ENCODE results near the gene EIF3I.

The EIF3I gene

DNA sequence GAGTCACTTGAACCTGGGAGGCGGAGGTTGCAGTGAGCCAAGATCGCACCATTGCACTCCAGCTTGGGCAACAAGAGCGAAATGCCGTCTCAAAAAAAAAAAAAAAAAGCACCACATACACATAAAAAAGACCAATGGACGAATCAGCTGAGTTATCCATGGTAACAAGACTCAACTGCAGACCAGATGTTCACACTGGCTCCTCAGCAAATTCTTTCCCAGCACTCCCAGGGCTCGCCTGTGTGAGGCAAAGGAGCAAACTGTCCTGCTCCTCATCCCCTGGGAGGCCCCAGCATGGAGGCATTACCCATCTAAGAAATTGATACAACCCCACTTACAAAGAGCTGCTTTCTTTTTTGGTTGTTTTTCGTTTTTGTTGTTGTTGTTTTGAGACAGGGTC, 3.2 kb upstream of the EIF3I start:
- Histone ChIP-seq H3K27ac (no peak overlapping the region), H3K9ac (ENCODE audit: insufficient read length) (no peak overlapping the region), H3K4me3 (no peak overlapping the region), H3K36me3 (ENCODE audit: insufficient read depth, low read length) (peaks cover 6% of the 10 kb centered on the region), H3K9me3 (ENCODE audit: low read depth, low read length) (no peaks in the 10 kb centered on the region)
- no peak for TF ChIP-seq FOXP2 (optimal IDR thresholded peaks at IDR 0.05; ENCODE audit: control extremely low read depth, extremely low read length, insufficient read depth)
- no peak for TF ChIP-seq POLR2AphosphoS5 (IDR thresholded peaks at IDR 0.05; ENCODE audit: borderline replicate concordance, low read depth, low read length)
- no peak for TF ChIP-seq EZH2 (IDR thresholded peaks at IDR 0.05)
- no peak for DNase-seq (ENCODE audit: low read depth, low spot score)

DNA sequence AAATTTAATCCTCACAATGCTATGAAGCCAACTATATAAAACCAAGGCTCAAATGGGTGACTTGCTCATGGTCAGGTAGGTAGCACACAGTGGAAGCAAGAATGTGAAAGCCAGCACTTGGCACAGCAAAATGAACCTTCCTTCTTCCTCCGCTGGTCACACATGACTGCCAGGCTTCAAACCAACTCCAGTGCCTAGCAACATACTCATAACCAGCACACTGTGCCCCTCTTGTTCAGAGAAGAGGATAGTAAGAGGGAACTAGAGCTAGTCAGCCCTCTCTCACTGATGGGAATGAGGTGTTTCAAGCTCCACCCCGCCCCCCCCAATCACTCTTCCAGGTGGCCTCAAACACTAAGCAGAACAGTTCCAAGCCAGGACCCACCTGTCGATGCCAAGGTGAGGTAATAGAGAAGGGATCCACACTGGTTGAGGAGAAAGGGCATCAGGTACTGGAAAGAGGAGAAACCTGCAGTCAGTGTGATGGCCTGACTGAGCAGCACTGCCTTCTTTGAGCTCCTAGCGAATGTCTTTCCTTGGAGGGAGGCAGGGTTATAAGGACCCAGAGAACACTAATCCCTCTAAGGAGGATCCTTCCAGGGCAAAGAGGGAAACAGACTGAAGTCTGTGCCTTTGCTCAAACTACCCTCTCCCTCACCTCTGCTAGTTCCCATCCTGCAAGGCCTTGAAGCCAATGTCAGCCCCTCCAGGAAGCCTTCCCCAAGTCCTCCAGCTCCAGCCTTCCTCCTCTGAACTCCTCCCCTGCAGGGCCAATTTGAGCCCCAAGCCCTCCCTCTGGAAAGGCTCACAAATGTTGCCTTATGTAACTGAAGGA, 1.2 kb upstream of the EIF3I start:
- no peak for DNase-seq (ENCODE audit: low read depth, low spot score)
- TF ChIP-seq EZH2 (IDR thresholded peaks at IDR 0.05) (no peak), FOXP2 (optimal IDR thresholded peaks at IDR 0.05; ENCODE audit: control extremely low read depth, extremely low read length, insufficient read depth) (no peak), POLR2AphosphoS5 (IDR thresholded peaks at IDR 0.05; ENCODE audit: borderline replicate concordance, low read depth, low read length) (no peak)
- H3K36me3 ChIP-seq (ENCODE audit: insufficient read depth, low read length), result peaks cover 21% of the 10 kb centered on the region
- H3K27ac ChIP-seq, result 0 out of 2 replicates have a peak overlapping the region, but pooled peaks have one; percentile 36
- no peaks in the 10 kb centered on the region for H3K9me3 ChIP-seq (ENCODE audit: low read depth, low read length)
- peak overlapping the region; percentile 98 for H3K9ac ChIP-seq (ENCODE audit: insufficient read length)
- H3K4me3 ChIP-seq, result peak overlapping the region; percentile 99

DNA sequence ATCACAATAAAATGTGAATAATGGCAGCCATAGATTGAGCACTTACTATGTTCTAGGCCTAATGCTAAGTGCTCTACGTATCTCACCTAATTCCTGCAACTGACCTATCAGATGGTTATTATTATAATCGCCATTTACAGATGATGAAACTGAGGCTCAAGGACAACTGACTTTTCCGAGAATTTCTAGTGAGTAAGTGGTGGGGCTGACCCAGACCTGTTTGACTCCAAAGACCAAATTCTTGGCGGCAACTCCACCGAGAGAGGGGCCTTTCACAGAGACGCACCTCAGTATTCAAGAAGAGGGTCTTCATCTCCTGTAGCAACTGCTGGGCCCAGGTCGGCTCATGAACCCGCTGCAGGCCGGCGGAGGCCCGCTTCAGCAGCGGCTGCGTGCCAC, 627 bp upstream of the EIF3I start:
- 0 out of 2 replicates have a peak overlapping the region, but pooled peaks have one; percentile 36 for H3K27ac ChIP-seq
- peak overlapping the region; percentile 99 for H3K4me3 ChIP-seq
- peaks cover 25% of the 10 kb centered on the region for H3K36me3 ChIP-seq (ENCODE audit: insufficient read depth, low read length)

DNA sequence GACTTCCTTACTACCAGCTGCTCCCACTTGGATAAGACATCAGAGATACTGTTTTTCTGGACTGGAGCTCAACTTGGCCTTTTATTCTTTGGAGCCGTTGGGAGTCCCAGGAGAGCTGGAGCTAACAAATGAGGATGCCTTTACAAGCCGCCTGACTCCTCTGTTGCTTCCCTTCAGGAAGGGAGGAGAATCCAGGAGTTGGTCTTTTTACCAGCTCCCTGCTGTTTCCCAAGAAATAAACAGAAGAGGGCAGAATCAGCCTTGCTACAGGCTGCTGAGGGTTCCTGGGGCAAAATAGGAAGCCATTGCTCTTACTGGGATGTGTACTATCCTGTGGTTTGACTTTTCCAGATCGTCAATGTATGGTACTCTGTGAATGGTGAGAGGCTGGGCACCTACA, 1.5 kb downstream of the EIF3I start:
- Histone ChIP-seq H3K4me3 (peak overlapping the region; percentile 16; the same call in 1 of the 2 replicates), H3K27ac (no peak overlapping the region), H3K9me3 (ENCODE audit: low read depth, low read length) (no peaks in the 10 kb centered on the region), H3K36me3 (ENCODE audit: insufficient read depth, low read length) (peaks cover 40% of the 10 kb centered on the region), H3K9ac (ENCODE audit: insufficient read length) (peak overlapping the region; percentile 33)
- TF ChIP-seq POLR2AphosphoS5 (IDR thresholded peaks at IDR 0.05; ENCODE audit: borderline replicate concordance, low read depth, low read length), result no peak
- TF ChIP-seq EZH2 (IDR thresholded peaks at IDR 0.05), result no peak
- TF ChIP-seq FOXP2 (optimal IDR thresholded peaks at IDR 0.05; ENCODE audit: control extremely low read depth, extremely low read length, insufficient read depth), result no peak
- no peak for DNase-seq (ENCODE audit: low read depth, low spot score)

More for the DNA sequence above, 627 bp upstream of the EIF3I start:
- TF ChIP-seq EZH2 (IDR thresholded peaks at IDR 0.05), result no peak
- no peak for TF ChIP-seq POLR2AphosphoS5 (IDR thresholded peaks at IDR 0.05; ENCODE audit: borderline replicate concordance, low read depth, low read length)
- no peak for TF ChIP-seq FOXP2 (optimal IDR thresholded peaks at IDR 0.05; ENCODE audit: control extremely low read depth, extremely low read length, insufficient read depth)
- DNase-seq (ENCODE audit: low read depth, low spot score), result no peak
- Histone ChIP-seq H3K9me3 (ENCODE audit: low read depth, low read length) (no peaks in the 10 kb centered on the region), H3K9ac (ENCODE audit: insufficient read length) (peak overlapping the region; percentile 98)

DNA sequence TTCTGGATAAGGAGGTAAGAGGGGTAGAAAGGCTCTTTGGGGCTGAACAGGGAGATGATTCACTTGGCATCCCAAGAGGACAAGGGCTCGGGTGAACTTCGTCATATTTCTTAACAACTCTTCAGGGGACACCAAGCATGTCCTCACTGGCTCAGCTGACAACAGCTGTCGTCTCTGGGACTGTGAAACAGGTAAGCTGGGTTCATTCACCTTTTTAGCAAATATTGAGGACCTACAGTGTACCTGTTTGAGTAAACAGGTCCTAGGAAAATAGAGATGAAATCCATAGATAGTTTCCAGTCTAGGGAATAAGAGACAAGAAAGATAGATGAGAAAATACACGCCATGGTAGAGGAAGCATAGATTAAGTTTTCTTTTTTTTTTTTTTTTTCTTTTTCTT, 2.1 kb downstream of the EIF3I start:
- Histone ChIP-seq H3K27ac (no peak overlapping the region), H3K9ac (ENCODE audit: insufficient read length) (no peak overlapping the region), H3K4me3 (no peak overlapping the region), H3K9me3 (ENCODE audit: low read depth, low read length) (no peaks in the 10 kb centered on the region), H3K36me3 (ENCODE audit: insufficient read depth, low read length) (peaks cover 45% of the 10 kb centered on the region)
- TF ChIP-seq EZH2 (IDR thresholded peaks at IDR 0.05) (no peak), POLR2AphosphoS5 (IDR thresholded peaks at IDR 0.05; ENCODE audit: borderline replicate concordance, low read depth, low read length) (no peak), FOXP2 (optimal IDR thresholded peaks at IDR 0.05; ENCODE audit: control extremely low read depth, extremely low read length, insufficient read depth) (no peak)
- no peak for DNase-seq (ENCODE audit: low read depth, low spot score)

DNA sequence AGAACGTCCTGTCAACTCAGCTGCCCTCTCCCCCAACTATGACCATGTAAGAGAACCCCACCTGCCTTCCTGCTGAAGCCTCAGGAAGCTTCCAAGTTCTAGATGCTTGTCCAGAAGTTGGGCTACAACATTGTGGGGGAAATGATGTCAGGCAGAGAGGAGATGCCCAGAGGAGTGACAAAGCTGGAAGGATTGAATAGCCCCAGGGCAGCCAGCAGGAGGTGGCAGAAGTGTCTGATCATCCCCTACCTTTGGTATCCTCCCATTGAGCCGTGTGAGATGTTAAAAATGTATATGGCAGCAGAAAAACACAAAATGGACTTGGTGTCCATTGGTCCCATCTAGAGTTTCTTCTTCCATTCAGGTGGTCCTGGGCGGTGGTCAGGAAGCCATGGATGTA, 6.6 kb downstream of the EIF3I start:
- Histone ChIP-seq H3K36me3 (ENCODE audit: insufficient read depth, low read length) (peaks cover 64% of the 10 kb centered on the region), H3K27ac (no peak overlapping the region), H3K4me3 (no peak overlapping the region), H3K9me3 (ENCODE audit: low read depth, low read length) (no peaks in the 10 kb centered on the region), H3K9ac (ENCODE audit: insufficient read length) (no peak overlapping the region)
- DNase-seq (ENCODE audit: low read depth, low spot score), result no peak
- TF ChIP-seq FOXP2 (optimal IDR thresholded peaks at IDR 0.05; ENCODE audit: control extremely low read depth, extremely low read length, insufficient read depth), result no peak
- TF ChIP-seq POLR2AphosphoS5 (IDR thresholded peaks at IDR 0.05; ENCODE audit: borderline replicate concordance, low read depth, low read length), result no peak
- no peak for TF ChIP-seq EZH2 (IDR thresholded peaks at IDR 0.05)

DNA sequence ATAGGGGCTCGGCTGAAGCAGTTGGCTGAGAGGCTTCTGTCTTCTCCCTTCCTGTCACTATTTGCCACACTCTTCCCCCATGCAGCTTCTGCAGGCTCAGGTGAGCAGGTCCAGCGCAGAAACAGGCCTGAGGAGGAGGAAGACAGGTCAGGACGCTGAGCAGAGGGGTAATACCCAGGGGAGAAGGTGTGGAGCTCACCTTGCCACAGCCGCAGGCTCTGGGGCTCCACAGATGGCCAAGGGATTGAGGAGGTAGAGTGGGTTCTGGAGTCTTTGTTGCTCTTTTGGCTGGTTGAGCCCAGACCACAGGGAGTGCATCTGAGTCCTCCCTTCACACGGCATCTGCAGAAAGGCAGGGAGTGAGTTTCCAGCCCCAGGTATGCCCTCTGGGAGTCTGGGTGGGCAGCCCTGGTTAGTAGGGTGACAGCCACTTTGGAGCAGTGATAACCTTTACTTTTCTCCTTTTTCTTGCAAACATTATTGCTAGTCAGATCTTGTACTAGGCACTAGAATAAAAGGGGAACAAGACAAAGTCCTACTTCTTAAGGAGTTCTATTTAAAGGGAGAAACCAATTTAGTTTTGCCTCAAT, 9.7 kb downstream of the EIF3I start:
- Histone ChIP-seq H3K36me3 (ENCODE audit: insufficient read depth, low read length) (peaks cover 43% of the 10 kb centered on the region), H3K4me3 (no peak overlapping the region), H3K27ac (no peak overlapping the region), H3K9ac (ENCODE audit: insufficient read length) (no peak overlapping the region), H3K9me3 (ENCODE audit: low read depth, low read length) (no peaks in the 10 kb centered on the region)
- no peak for DNase-seq (ENCODE audit: low read depth, low spot score)
- TF ChIP-seq FOXP2 (optimal IDR thresholded peaks at IDR 0.05; ENCODE audit: control extremely low read depth, extremely low read length, insufficient read depth) (no peak), EZH2 (IDR thresholded peaks at IDR 0.05) (no peak), POLR2AphosphoS5 (IDR thresholded peaks at IDR 0.05; ENCODE audit: borderline replicate concordance, low read depth, low read length) (no peak)

DNA sequence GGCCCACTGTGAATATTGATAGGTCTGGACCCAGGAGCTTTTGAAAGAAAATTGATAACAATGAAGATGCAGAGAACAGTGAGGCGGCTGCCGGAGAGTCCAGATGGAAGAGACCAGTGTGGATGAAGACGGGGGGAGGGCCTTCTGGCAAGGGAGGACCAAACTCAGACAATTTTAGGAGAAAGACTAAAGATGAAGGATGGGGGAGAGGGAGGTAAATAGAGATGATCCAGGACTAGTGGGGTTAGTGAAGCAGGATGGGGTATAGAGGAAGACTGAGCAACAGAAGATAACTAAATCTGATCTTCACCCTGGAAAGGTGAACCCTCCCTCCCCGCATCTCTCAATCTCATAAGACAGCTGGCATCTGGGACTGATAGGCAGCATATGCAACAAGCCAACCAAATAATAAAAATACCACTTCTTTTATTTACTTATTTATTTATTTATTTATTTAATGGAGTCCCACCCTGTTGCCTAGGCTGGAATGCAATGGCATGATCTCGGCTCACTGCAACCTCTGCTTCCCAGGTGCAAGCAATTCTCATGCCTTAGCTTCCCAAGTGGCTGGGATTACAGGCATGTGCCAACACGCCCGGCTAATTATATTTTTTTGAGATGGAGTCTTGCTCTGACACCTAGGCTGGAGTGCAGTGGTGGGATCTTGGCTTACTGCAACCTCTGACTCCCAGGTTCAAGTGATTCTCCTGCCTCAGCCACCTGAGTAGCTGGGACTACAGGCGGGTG, 10.5 kb downstream of the EIF3I start:
- Histone ChIP-seq H3K36me3 (ENCODE audit: insufficient read depth, low read length) (peaks cover 37% of the 10 kb centered on the region), H3K27ac (no peak overlapping the region), H3K4me3 (no peak overlapping the region), H3K9ac (ENCODE audit: insufficient read length) (no peak overlapping the region), H3K9me3 (ENCODE audit: low read depth, low read length) (no peaks in the 10 kb centered on the region)
- DNase-seq (ENCODE audit: low read depth, low spot score), result no peak
- TF ChIP-seq EZH2 (IDR thresholded peaks at IDR 0.05), result no peak
- no peak for TF ChIP-seq FOXP2 (optimal IDR thresholded peaks at IDR 0.05; ENCODE audit: control extremely low read depth, extremely low read length, insufficient read depth)
- TF ChIP-seq POLR2AphosphoS5 (IDR thresholded peaks at IDR 0.05; ENCODE audit: borderline replicate concordance, low read depth, low read length), result no peak
